ENCODE measurements around the gene CFB.
"Not testable (repeated sequence)": the region's sequence is repeated elsewhere in the genome, so short reads cannot be mapped to it uniquely, and the experiment has no call there.

CFB gene

GRCh38 chr6:31945507-31946369, at the start of gene CFB:
Gene CFB (plus strand): TSS chr6:31946095. CDS start chr6:31946222, 127 bp downstream.
- no peak for DNase-seq (ENCODE audit: low read depth)

DNA sequence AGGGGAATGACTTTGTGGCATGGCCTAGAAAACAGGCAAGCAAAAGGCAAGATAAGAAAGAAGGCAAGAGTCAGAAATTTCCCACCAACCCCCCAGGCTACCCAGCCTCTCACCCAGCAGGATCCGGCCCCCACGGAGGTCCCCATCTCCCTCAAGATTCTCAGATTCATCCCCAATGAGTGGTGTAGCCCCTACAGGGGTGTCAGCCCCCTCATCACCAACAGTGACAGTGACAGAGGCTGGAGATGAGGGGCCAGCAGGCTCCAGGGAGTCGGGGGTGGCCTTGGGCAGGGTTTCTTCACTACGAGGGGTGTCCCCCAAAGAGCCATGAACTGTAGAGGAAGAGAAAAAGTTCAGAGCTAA, 49.4 kb upstream of the CFB start:
- no peak for DNase-seq (ENCODE audit: low read depth)

DNA sequence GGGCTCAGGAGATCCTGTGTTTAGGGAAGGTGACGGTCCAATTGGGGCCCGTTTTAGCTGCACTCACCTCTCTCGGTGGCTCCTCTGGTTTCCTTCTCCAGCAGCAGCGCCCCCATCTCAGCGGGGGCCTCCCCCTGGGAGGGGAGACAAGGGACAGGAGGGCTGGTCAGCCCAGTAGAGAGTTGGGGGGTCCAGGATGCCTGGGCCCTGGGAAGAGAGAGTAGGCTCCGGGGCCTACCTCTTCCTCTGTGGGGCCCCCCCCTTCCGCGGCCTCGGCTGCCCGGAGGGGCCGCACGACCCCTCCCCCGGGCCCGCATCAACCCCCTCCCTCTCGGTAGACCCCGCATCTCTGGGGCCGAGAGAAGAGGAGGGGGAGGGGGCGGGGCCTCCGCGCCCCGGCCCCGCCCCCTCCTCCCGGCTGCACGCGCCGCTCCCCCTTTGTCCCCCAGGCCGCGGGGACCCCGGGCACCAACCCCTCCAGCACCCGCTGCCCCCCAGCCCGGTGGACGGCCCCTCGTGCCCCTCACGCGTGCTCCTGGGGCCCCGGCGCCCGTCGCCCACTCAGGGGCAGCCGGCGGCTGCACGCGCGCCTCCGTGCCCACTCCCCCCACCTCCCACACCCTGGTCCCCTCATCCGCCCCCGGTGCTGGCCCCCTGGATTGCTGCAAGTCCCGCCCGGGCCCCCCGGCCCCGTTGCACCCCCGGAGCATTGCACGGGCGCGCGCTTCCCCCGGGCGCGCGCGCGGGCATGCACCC, 48.9 kb upstream of the CFB start:
- no peak for DNase-seq (ENCODE audit: low read depth)

DNA sequence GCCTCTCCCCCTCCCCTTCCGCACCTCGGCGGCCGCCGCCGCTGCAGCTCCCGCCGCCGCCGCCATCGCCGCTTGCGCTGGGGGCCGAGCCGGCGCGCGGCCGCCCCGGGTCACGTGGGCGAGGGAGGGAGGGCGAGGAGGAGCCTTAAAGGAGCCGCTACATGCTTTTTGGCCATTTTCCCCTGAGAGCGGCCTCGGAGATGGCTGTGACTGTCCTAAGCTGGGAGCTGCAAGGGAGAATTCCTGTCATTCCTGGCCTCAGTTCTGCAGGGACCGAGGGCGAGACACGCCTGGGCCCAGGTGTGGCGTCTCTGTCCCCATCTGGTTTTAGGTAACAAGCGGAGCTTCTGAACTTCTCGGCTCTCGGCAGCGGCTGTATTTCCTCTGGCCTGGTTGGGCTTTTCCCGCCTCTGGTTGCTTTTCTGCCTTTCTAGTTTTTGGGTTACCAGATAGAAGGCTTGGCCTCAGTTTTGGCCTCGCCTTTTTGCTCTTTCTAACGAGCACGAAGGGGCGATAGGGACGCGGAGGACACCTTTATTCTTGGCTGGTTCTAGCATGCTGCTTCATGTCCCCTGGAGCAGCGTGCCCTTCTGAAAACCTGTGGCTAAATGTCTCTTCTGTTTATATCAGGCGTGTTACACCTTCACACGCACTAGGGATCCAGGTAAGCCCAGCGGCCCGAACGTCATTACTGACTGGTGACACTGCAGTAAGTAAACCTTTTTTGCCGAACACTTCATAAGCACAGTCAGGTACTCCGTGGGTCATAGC, 48.1 kb upstream of the CFB start, which contains the start of gene EHMT2:
Gene EHMT2, minus strand, starts transcription at position 87 of the 771 bp plus-strand sequence. Its CDS starts 21 bp downstream, at position 66.
- peak; percentile 77 for DNase-seq (ENCODE audit: low read depth)

GRCh38 chr6:31898383-31899011, 47.4 kb upstream of the CFB start:
- no peak for DNase-seq (ENCODE audit: low read depth)

DNA sequence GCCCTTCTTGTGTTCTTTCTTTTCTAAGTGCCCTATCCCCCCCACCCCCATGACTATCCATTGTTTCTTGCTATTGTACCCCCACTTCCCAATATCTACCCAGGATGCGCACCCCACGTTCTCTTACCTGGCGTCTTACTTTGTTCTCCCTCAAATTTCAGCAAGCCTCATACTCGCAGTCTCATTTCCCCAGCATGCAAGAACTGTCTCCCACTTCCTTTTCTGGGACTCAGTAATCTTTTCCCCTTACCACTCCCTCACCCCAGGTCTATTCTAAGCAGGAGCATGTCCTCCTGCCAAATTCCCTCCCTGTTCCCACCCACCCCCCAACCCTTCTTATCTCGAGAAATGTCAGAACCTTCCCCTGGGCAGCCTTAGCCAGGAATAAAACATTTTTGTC, 46.7 kb upstream of the CFB start:
- no peak for DNase-seq (ENCODE audit: low read depth)

DNA sequence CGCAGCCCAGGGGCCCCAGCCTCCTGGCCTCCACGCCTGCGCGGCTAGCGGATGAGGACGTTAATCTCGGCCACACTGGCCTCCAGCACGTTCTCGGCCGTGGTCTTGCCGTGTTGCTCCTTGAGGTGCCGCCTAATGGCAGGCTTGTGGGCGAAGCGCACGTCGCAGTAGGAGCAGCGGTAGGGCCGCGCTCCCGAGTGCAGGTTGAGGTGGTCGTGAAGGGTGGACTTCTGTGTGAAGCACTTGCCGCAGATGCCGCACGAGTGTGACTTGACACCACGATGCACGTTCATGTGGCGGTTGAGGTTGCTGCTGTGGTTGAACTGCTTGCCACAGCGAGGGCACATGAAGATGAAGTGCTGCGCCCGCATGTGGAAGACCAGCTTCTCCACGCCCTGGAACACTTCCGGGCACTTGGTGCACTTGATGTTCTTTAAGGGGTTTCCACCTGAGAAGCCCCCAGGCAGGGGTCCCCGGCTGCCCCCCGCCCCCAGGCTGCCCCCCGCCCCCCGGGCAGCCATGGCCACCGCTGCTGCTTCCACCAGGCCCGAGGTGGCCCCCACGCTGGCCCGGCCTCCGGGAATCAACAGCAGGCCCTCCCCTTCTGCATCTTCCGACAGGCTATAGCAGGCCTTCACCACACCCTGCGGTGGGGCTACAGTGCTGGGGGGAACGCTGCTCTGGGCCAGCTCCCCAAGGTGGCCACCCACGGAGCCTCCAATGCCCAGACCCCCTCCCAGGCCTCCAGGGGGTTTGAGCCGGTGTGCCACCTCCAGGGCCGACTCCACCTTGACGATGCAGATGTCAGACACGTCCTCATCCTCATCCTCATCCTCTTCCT, 45.8 kb upstream of the CFB start:
- DNase-seq (ENCODE audit: low read depth), result no peak

GRCh38 chr6:31900917-31901414, 44.9 kb upstream of the CFB start:
- no peak for DNase-seq (ENCODE audit: low read depth)

DNA sequence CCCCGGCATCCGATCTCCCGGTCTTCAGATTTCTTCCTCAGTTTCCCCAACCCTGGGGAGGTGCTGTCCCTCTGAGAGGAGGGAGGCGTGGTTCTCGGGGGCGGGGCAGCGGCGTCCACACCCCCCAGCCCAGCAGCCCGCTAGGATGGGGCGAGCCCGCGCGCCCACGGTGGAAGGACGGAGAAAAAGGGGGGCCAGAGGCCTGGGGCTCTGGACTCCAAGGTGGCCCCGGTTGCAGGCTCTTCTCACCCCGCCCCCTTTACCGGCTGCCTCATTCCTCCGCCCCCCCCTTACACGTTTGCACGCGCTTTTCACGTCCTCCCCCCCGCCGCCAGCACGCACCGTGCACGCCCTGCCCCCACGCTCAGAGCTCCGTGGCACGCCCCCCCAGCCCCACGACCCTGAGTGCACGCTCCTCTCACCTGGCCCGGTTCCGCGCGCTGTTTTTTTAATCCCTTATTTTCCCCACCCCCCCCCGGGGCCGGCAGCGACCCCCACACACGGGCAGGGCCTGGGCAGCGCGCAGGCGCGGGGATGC, 44.4 kb upstream of the CFB start:
- peak; percentile 64 for DNase-seq (ENCODE audit: low read depth)

DNA sequence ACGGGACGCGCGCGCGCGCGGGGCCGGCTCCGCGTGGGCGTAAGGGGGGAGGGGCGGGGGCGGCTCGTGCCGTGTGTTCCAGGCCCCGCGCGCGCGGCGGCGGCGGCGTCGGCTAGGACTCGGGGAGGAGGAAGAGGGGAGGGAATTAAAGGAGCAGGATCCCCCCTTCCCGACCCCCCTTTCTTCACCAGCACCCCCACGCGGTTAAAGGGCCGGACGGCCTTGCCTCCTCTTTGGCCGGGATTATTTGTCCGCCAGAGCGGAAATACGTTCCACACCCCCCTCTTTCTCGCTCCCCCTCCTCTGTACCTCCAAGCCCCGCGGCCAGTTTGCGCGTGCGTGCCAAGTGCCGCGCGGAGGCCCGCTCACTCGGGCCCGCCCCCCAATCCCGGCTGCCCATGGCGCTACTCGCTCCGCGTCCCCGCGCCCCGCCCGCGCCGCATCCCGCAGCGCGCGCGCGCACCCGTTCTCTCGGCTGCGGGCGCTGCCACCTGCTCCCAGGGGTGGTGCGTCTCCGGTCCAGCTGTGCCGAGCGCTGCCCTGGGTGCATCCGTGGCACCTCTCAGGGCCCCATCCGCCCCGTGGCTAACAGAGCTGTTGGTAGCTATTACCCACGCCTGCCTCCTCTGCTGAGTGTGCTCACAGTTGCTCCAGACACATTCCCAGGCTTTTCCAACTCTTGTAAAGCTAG, 43.8 kb upstream of the CFB start, which contains the start of gene ZBTB12:
Gene ZBTB12, minus strand, starts transcription at position 134 of the 691 bp plus-strand sequence. CDS start 781 bp downstream, outside the sequence.
- peak; percentile 79 for DNase-seq (ENCODE audit: low read depth)

- no peak for DNase-seq (ENCODE audit: low read depth)
Measured at GRCh38 chr6:31903957-31904356, 41.9 kb upstream of the CFB start.

- no peak for DNase-seq (ENCODE audit: low read depth)
Measured at GRCh38 chr6:31905041-31905440, 40.9 kb upstream of the CFB start.

DNA sequence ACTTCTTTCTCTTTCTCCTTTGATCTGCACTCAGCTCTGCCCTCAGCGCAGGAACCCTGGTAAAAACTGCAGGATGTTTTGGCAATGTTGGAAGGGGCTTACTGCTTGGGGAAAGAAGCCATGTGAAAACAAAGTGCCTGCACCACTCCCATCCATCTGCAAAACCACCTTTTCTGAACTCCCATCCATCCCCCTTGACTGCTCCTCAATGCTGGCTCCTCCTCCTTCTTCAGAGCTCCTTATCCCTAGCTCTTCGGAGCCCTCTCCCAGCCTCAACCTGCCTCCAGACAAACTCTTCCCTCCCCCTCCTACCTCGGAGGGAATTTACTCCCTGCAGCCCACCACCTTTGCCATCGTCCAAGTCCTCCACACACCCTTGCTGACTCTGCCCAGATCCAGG, 39.8 kb upstream of the CFB start:
- no peak for DNase-seq (ENCODE audit: low read depth)

GRCh38 chr6:31906727-31907126, 39.2 kb upstream of the CFB start:
- not testable (repeated sequence) for DNase-seq (ENCODE audit: low read depth)

- DNase-seq (ENCODE audit: low read depth), result no peak
Measured at GRCh38 chr6:31907158-31907813, 38.6 kb upstream of the CFB start.

- not testable (repeated sequence) for DNase-seq (ENCODE audit: low read depth)
Measured at GRCh38 chr6:31908255-31908654, 37.6 kb upstream of the CFB start.

- DNase-seq (ENCODE audit: low read depth), result no peak
Measured at GRCh38 chr6:31908791-31909190, 37.1 kb upstream of the CFB start.

DNA sequence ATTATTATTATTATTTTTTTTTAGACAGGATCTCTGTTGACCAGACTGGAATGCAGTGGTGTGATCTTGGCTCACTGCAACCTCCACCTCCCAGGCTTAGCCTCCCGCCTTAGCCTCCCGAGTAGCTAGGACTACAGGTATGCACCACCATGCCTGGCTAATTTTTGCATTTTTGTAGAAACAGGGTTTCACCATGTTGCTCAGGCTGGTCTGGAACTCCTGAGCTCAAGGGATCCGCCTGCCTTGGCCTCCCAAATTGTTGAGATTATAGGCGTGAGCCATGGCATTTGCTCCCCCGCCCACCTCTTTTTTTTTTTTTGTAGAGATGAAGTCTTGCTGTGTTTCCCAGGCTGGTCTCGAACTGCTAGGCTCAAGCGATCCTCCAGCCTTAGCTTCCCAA, 36.6 kb upstream of the CFB start:
- DNase-seq (ENCODE audit: low read depth), result not testable (repeated sequence)
